GM12801 (cell line): ENCODE data around the gene MYL6.

Experiments used
- CTCF ChIP-seq: IDR thresholded peaks from one replicate; pipeline ENCODE4 v1.5.1; 2011; ENCODE audit warnings: control low read depth; ENCODE audit not compliant: insufficient read length; ENCODE audit errors: extremely low read depth

The MYL6 gene

DNA sequence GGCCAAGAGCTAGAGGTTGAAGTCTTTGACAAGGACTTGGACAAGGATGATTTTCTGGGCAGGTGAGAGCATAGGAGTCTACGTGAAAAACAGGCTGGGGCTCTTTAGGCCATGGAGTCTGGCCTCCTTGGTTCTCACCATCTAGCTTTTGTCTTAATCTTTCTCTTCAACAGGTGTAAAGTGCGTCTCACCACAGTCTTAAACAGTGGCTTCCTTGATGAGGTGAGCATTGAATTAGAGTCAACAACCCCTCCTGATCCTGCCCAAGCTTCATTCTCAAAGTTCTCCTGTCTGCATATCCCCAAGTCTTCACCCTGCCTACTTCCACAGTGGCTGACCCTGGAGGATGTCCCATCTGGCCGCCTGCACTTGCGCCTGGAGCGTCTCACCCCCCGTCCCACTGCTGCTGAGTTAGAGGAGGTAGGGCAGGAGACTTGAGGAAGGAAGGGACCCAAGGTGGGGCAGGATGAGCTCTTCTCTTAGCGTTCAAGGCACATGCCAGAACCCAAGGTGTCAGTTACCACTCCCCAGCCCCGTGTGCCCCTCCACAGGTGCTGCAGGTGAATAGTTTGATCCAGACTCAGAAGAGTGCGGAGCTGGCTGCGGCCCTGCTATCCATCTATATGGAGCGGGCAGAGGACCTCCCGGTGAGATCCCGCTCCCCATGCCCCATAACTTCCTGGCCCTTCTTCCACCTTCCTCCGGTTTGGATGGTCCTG, 20.1 kb upstream of the MYL6 start:
- no peak for TF ChIP-seq CTCF

DNA sequence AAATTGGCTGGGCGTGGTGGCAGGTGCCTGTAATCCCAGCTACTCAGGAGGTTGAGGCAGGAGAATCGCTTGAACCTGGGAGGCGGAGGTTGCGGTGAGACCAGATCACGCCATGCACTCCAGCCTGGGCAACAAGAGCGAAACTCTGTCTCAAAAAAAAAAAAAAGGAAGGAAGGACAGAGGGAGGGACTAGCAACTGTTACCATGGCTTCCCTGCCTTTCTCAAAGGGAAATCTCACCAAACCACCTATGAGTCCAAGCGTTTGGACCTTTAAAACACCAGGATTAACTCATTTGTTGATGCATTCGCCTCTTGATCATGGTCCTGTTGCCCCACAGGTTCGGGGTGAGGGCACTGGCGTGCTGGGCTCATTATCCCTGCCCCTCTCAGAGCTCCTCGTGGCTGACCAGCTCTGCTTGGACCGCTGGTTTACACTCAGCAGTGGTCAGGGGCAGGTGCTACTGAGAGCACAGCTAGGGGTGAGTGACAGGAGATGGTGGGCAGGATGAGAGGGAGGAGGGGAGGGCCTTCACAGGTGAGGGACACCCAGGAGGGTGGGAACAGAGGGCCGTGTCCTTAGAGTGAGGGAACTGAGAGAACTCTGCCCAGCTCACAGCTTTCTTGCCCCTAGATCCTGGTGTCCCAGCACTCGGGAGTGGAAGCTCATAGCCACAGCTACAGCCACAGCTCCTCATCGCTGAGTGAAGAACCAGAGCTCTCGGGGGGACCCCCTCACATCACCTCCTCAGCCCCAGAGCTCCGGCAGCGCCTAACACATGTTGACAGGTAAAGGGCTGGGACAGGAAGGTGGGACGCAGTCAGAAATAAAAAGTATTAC, 16.0 kb upstream of the MYL6 start:
- TF ChIP-seq CTCF, result no peak

DNA sequence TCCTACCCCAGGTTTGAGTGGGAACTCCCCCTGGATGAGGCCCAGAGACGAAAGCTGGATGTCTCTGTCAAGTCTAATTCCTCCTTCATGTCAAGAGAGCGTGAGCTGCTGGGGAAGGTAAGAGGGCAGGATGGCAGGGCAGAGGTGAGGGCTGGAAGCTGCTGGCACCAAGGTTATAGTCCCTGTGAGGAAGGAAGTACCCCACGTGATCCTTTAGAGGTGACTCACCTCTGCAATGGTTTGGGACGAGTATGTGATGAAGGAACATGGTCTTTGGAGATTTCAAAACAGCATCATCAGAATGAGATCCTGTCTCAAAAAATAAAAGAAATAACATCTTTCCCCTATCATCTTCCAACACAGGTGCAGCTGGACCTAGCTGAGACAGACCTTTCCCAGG, 14.9 kb upstream of the MYL6 start:
- no peak for TF ChIP-seq CTCF

DNA sequence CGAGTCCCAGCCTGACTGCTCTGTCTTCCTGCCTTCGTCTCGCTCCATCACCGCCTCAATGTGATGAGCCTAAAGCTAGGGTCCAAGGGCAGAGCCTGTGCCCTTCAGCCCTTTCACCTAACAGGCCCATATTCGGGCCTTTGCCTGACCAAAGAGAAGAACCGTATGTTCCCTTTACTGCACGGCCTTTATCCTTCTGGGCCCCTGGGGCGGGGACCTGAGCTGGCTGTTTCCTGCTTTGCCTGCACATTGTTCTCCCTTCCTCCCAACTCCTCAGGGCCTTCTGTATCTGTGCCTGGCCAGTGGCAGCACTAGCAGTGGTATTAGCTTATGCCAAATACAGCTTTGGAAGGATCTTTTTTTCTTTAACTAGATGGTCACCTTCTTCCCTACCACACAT, 14.3 kb upstream of the MYL6 start:
- TF ChIP-seq CTCF, result no peak

DNA sequence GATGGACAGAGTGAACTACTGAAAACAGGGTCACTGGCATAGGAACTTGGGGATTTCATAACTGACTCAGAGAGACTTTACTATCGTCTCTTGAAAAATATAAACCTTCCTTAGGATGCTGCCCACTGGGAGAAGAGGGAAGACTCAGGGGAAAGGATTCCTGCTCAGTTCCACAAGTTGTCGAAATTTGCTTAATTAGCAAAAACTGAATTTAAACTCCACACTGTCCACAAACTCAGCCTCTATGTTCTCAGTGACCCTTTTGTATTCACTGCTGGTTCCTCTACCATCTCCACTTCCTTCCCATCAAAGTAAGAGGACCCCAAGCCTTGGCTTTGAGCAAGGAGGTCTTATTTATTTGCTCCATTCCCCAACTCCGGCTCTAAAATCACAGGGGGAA, 12.9 kb upstream of the MYL6 start:
- no peak for TF ChIP-seq CTCF

DNA sequence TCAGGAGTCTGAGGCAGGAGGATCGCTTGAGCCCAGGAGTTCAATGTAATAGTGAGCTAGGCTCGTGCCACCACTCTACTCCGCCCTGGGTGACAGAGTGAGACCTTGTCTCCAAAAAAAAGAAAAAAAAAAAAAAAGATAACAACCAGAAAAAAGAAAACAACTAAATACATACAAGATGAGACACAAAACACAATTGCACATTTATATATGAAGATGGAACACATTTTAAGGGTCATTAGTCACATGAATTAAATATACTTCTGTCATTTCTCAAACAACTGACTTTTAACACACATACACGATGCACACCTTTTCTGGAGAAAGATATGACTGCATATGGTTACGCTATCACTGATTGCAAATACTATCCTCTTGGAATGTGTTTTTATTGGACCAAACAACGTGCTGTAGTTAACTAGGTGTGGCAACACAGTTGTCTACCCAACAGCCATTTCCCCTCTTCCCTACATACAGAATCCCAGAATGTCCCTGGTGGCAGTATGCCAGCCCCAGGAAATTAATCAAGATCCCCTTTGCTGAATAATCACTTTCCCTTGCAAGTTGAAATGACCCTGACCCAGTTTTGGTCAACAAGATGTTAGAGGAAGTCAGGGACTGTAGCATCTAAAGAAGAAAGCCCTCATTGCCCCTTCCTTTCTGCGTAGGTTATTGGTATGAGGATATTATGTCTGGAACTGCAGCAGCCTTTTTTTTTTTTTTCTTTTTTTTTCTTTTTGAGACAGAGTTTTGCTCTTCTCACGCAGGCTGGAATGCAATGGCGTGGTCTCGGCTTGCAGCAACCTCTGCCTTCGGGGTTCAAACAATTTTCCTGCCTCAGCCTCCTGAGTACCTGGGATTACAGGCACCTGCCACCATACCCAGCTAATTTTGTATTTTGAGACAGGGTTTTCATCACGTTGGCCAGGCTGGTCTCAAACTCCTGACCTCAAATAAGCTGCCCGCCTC, 11.4 kb upstream of the MYL6 start:
- no peak for TF ChIP-seq CTCF

GRCh38 chr12:56150563-56150962, 7.6 kb upstream of the MYL6 start:
- TF ChIP-seq CTCF, result no peak
